NCI-H146 (cell line): ENCODE measurements around the gene FSTL4.
A peak's percentile ranks its signal among the peaks of the same experiment; 100 is the strongest.

Source experiments
- DNase-seq: peaks from one replicate; lab custom pipeline; 2025; lab: John Stamatoyannopoulos, UW

Gene FSTL4

DNA sequence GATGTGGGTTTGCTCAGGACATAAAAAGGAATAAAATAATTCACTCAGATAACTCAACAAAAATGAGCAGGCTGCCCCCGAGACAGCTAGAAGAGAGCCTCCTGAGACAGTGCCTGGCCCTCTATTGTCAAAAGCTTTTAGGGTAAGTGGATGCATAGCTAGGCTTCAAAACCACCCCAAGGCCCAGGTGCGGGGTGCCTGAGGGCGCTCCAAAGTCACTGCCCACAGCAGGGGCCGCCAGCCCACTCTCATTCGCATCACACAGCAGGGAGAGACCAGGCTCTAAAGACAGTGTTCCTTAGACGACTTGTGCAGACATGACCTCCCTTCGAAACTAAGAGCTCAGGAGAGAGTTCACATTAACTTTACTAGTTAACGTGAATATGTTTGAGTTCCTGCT lies 271.5 kb downstream of the FSTL4 start:
- DNase-seq = no peak

DNA sequence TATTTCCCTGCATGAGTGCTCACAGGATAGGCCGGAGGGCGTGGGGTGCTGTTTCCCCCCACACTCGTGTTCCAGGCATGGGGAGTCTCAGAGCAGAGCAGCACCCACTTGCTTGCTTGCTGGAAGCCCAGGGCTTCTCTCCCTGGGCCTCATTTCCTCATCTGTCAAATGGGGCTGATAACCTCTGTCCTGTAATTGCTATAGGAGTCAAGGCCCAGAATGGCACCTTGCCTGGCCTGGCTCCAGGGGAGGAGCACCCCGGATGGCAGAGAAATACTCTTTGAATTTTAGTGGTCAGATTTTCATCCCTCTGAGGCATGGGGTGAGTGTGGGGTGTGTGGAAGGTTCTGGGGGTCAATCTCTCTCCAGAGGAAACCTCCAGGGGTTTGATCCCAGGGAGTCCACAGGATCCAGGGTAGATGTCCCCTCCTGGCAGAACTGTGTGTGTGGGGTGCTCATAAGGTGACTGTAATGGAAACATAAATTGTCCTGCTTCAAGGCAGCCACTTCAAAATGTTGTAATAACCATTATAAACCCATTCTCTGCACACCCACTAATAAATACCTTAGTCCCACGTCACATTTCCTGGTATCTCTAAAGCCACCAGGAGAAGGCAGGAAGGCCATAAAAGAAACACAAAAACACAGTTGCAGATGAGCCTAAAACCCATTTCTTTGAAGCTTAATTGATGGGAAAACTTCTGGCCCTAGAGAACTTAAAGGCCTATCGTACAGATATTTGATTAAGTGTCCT lies 272.2 kb downstream of the FSTL4 start:
- no peak for DNase-seq

DNA sequence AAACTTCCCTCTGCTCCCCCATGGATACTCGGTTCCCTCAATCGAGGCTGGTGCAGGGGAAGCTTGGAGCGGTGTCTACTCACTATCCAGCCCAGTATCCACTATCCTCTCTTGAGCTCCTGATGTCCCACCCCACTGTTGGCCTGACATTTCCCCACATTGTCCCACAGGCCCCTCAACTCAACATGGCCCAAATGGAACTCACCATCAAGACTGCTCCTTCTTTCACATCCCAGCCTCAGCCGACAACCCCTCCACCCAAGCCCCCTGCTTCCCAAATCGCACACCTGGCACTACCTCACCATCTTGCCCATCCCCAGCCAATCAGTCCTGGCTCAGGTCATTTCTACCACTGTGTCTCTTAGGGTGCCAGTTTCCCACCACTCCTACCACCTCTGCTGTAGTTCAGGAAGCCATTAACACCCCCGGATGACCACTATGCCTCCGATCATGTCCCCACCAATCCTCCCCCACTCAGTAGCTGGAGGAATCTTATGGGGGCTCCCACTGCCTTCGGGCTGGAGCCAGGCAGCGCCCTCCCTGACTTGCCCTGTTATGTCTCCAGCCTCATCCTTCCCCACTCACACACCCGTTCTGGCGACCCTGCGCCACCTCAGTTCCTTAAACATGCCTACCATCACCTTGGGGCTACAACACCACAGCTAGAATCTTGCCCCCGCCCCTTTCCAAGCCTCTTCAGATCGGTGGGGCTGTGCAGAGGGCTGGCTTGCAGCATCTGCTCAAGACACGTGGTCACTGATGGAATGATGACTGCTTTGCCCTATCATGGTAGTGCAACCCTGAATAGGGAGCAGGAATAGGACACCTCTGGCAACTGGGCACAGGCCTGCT lies 273.6 kb downstream of the FSTL4 start:
- no peak for DNase-seq

DNA sequence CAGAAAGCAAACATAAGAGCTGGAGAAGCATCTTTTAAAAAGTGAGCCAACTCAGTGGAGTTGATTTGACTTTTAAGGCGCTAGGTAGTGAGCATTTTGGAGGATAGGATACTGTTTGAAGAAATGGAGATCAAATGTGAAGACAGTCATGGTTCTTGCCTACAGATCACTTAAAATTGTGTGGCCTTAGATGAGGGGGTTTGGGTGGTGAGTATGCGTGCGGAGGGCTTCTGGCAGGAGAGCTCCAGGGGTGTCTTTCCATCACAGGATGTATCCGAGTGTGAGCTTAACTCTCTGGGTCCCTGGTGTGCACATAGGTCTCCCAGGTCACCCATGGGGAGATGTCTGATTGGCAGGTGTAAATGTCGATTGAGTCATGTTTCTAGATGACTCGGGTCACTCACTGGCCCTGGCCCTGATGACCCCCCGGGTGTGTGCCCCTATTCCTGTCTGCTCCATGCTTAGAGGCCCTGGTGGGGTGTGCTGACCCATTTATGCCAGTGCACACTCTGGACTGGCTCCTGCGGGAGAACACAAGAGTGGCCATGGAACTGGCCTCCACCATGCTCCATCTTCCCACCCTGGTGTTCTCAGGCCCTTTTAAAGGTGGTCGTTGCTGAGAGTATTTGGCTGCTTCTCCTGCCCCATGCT lies 274.4 kb downstream of the FSTL4 start:
- no peak for DNase-seq

DNA sequence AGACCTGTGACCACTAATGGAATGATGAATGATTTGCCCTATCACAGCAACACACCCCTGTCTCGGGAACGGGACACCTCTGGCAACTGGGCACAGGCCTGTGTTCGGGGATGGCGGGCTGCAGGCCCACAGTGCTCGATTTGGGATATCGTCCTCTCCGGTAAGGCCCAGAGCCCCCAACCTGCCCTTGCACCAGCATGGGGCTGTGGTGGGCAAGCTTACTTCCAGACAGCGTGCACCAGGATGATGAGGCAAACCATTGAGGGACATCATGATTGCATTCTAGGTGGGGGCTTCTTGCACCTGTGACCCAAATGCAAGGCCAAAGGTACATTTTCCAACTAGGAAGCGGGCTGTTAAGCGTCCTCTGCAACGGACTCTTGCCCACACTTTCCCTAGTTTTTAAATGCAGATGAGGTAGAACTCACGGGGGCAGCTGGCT lies 275.4 kb downstream of the FSTL4 start:
- DNase-seq = no peak

DNA sequence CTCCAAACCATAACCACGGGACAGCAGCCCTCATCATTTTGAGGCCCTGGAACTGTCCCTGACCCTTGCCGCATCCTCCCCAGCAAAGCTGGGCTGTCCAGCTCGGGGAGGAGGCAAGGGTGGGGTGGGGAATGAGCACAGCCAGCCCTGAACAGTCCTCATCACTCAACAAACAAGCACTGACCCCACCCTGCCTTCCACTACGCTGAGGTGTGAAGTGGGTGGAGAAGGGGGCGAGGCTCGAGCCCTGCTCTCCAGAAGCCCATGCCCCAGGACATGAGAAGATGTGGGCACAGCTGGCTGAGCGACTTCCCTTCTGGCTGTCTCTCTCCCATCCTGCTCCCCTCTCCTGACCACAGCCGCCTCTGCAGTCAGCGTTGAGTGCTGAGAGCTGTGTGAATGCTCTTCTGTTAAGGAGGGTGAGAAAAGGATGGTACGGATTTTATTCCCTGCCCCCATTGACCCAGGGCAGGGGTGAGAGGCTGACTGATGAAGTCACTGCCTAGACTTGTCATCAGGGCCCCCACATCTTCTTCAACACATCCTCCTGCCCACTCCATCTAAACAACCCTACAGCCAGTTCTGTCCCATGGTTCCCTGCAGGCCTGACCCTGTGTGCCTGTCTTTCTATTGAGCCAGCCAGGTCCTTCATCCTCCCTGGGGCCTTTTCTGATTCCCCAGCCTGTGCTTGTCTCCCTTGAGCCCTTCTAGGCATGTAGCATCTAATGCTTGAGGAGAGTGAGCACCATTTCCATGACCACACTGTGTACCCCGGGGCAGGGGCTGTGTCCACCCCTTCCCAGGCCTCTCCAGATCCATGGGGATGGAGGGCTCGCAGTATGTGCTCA lies 276.0 kb downstream of the FSTL4 start:
- DNase-seq = no peak

DNA sequence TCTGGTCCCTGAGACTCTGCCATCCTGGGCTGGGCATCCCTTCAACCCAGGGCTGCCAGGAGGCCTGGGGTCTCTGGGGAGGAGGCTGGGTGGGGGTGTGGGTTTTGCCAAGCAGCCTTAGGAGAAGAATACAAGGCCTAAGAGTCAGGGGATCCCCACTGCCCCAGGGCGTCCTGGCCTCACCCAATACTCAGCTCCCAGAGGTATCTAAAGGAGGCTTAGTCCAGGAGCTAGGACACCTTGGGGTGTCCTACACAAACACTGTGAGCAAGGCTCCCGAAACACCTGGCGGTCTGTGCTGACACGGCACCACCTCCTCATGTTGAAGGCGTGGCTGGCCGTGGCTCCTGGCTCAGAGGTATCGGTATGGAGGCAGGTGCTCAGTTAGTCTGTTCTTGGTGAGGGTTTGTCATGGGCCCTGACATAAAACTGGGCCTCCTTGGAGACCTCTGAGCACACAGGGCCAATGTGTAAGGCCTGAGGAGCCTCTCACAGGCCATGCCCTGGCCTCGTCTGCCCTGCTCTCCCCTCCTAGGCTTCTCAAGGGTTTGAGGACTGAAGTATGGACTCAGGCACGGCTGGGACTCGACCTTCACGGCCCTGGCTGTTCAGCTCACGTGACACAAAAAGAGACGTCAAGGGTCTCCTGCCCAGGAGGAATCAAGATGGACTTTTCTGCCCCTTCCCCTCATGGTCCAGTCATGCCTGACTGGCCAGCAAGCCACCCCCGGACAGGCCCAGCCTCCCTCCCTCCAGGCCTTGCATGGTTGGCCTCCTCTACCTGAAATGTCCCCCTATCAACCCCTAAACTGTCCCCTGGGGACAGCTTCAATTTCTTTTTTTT lies 277.3 kb downstream of the FSTL4 start:
- no peak for DNase-seq

DNA sequence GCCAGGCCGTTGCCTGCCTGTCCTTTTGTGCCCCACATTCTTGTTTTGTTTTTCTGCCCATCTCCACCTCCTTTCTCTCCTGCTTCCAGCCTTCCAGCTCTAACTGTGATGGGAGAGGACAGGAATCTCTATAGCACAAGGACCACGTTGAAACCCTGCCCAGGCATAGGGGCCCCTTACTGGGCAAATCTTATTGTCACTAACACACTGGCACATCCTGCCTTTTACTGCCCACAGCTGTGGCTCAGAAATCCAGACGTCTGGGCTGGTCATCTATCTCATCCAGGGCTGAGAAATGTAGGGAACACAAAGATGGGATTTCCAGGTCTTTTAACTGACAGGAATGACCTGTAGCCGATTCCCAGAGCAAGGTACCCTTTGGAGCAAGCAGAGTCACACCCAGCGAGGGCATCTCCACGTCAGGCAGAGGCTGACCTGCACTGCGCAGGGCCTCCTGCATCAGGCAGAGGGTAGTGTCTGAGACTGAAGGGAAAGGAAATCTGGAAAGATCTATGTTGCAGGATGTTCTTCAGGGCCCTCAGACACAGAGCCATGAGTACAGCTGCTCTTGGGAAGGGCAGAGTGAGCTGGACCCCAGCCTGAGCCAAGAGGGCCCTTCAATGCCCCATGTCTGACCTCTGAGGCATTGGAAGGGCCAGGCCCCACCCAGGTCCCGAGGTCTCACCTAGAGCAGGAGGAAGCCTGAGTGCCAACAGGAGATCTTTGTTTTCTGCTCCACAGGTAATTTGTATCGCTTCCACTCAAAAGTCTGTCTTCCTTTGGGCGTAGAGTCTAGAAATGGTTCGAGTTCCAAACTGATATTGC lies 278.8 kb downstream of the FSTL4 start:
- DNase-seq = no peak

DNA sequence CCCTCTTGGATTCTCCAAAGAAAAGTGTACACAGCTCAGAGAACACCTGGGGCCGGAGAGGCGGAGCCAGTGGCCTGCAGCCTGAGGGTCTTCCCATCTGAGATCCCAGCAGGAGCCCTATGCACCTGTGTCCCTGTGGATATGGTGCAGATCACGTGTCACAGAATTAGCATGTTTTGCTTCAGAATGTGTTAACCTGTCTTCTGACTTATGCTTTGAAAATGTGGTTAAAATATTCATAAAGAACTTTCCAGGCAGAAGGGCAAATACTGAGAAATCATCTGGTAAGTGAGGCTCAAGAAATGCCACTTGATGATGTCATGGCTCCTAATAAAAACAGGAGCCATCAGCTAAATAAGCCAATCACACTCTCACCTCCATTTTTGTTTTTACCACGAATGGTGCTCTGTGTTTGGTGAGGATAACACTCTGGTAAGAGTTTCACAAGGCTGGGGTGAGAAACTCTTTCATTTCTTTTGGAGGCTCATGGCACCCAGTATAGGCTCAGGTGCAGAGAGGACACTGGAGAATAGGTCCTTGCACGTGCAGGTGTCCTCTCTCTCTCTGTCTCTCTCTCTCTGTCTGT lies 279.8 kb downstream of the FSTL4 start:
- DNase-seq = peak; percentile 51

DNA sequence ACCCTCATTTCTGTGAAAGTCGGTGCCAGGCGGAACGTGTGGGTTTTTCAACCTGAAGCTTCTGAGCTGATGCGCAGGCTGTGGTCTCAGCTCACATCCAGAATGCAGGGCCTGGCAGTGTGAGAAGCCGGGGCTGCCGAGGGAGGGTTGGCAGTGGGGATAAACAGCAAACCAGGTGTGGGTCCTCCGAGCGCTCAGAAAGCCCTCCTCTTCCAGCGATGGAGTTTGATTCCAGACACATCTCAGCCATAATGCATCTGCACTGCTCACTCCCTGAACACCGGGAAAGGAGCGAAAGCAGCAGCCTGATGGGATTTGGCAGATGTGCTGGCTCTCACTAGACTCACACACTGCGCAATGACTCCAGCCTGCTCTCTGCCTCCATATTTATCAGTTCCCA lies 280.4 kb downstream of the FSTL4 start:
- no peak for DNase-seq

DNA sequence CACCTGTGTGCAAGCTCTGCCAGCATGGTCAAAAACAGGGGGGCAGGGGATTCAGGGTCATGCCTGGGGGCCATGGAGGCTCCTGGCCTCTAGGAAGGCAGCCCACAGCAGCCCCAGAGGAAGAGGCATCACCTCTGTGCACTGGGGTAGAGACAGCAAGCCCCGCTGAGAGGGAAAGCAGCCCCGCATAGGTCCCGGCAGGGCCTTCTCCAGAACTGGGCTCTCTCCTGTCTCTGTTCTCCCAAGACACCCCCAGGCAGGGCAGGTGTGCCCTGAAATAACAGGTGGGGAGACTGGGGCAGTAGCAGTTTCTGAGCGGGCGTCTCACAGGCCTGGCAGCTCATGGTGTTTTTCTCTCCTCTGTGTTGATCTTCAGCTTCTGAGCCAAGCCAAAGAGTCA lies 281.4 kb downstream of the FSTL4 start:
- no peak for DNase-seq

DNA sequence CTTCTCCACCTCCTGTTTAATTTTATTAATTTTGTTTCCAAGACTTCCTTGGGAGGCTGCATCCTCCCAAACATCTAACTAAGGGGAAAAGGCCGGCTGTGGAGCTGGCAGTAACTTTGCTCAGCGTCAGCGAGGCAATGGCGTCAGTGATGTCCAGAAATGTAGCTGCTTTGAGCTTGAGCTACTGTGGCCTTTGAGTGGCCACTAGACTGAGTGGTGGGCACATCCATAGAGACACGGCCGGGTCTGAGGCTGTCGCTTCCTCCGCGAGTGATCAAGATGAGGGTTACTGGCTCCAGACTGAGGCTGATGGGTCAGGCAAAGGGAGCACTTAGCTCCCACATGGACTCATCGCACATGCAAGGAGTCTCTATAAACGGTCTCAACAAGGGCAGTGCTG lies 283.5 kb downstream of the FSTL4 start:
- no peak for DNase-seq

DNA sequence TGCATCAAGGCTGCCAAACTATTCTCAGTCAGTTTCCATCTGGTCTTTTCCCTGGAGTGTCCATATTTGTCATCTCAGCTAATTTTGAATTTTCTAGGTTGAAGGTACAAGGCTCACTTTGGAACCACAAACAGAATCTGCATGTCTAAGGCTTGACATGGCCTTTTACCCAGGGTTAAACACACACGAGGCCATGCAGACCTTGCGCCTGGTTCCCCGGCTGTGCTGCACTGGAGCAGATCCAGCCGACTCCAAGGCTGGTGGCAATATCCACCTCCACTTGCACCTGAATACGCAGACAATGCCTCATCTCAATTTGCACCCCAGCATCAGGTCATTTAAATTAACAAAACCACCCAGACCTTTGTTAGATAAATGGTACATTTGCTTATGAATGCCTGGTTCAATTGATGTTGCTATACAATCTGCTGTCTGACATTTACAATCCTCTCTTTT lies 284.4 kb downstream of the FSTL4 start:
- peak; percentile 25 for DNase-seq

DNA sequence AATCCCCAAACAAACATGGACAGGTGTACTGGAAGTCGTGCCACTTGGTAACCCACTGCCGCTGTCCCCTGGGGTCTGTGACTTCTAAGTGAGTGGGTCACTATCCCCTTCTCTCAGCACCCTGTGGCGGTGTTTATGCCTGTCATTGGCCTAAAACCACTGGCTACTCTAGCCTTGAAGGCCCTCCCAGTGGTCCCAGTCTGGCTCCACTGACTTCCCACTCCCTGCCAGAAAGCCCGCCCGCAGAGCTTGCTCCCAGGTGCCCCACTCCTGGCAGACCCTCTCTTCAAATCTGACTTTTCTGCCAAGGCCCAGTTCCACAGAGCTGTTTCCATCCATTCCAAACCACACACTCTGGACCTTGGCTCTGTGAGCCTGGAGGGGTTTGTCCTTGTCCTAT lies 286.0 kb downstream of the FSTL4 start:
- DNase-seq = no peak

DNA sequence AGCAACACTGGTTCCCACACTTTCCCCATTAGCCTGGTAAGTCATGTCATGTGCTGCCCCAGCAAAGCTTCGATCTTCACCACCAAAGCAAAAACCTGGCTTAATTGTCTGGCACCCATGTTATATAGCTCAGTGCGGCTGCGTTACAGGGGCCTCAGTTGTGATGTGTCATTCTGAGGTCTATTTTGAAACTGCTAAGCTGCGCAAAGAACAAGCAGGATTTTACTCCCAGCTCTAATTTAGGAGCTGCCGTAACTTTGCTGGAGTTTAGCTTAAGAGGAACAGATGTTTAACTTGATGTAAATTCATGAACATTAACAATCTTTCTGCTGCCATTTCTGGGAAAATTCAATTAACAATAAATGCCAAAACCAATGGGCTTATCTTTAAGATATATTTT lies 286.5 kb downstream of the FSTL4 start:
- DNase-seq = no peak

DNA sequence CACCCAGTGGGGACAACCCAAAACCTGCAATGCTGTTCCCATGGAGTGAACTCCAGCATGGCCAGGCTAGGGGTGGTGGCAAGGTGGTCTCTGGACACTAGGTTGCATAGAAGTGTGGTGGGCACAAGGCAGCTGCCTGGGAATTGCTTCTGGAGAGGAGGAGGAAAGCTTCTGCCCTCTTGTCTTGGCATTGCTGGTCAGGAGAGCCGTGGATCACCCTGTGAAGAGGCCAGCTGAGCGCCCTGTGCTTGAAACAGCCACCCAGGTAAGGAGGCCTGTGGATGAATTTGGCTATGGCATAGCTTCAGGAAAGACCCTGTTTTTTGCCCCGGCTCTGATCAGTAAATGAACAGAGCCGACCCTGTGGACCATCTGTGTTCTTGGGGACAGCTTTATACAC lies 287.4 kb downstream of the FSTL4 start:
- DNase-seq = no peak

DNA sequence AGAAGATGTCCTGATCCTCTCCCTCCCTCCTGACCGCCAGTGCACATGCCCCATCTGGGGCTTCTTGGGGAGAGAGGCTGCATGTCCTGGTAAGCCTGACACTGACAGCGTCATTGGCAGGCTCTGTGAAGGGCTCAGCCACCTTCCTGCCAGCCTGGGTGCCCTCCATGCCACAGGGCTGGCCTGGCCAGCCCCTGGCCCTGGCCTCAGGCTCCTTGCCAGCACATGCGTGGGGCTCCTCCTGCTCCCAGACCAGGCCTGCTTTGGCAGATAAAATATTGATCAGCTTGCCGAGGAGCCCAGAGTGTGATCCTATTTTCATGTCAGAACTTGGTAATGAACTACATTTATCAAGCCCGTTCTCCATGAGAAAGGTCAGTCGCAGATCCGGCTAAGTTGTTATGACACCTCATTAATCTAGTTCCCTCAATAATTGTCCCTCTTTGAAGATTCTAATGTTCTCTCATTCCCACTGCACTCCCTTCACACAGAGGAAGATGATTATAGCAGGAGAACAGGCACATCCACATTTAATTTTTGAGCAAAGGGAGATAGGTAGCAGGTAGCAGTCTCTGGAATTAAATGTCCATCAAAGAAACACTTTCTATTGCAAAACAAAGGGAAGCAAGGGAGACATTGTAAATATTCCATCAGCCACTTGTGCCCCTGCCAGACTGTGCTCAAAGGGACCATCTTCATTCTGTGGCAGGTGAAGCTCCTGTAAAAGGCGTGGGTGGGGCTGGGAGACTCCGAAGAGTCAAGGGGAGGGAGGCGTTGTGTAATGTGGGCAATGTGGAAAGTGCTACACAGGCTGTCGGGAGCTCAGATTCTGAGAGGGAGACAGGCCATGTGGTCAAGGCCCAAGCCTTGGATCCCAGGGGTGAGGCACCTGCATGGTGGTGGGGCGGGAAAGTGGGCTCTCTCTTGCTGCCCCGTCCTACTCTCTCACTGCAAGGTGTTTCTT lies 288.6 kb downstream of the FSTL4 start:
- DNase-seq = peak; percentile 4

DNA sequence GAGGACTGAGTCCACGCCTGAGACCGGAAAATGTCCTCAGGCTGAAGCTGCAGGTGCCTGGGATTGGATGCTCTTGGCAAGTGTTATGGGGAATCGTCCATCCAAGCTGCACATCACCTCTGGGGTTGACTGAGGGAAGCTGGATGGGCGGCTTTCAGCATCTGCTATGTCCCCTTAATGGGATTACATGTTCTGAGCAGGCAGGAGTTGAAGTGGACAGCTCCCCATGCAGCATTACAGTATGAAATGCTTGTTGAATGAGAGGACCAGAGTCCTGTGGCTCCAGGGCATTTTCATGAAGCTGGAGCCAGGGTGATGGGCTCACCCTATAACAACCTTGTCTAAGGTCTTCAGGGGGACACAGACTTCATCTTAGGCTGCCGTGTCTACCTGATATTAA lies 289.6 kb downstream of the FSTL4 start:
- DNase-seq = no peak
